ENCODE results near the gene SDCBP2.

- TF ChIP-seq, protein P1, sequence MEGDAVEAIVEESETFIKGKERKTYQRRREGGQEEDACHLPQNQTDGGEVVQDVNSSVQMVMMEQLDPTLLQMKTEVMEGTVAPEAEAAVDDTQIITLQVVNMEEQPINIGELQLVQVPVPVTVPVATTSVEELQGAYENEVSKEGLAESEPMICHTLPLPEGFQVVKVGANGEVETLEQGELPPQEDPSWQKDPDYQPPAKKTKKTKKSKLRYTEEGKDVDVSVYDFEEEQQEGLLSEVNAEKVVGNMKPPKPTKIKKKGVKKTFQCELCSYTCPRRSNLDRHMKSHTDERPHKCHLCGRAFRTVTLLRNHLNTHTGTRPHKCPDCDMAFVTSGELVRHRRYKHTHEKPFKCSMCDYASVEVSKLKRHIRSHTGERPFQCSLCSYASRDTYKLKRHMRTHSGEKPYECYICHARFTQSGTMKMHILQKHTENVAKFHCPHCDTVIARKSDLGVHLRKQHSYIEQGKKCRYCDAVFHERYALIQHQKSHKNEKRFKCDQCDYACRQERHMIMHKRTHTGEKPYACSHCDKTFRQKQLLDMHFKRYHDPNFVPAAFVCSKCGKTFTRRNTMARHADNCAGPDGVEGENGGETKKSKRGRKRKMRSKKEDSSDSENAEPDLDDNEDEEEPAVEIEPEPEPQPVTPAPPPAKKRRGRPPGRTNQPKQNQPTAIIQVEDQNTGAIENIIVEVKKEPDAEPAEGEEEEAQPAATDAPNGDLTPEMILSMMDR (IDR thresholded peaks at IDR 0.05) = peak; percentile 10
- TF ChIP-seq EZH2 (IDR thresholded peaks at IDR 0.05) (no peak), EZH2phosphoT487 (IDR thresholded peaks at IDR 0.05) (no peak)
These were observed 5.8 kb upstream of the SDCBP2 start for GRCh38 chr20:1334761-1335160.

Measured in neural progenitor cell (in vitro differentiated cells).